SK-N-SH (cell line): ENCODE results near the gene FCSK. TPM values are rescaled to one million over a fixed set of nuclear protein-coding genes. Genes with fewer than 3 reads are reported as not detected.

ENCODE experiments used
- CTCF ChIA-PET: fragments of 300-600, 350-600 bp; formaldehyde crosslinking; extraction: SDS; loops from one replicate; lab custom pipeline; 2021; lab: Yijun Ruan, JAX
- POLR2A ChIA-PET: fragments of 350-600 bp; sonication (Branson Sonifier 250); formaldehyde crosslinking; extraction: SDS; loops from one replicate; lab custom pipeline; 2020; ENCODE audit warnings: antibody characterized with exemption, inconsistent platforms; lab: Yijun Ruan, JAX
- DNase-seq: peaks from one replicate; pipeline ENCODE4 v3.0.0; 2012
- H2AFZ ChIP-seq: fragments of 200-600 bp; sonication (generic); 2 replicates; pipeline ENCODE4 v1.8.1; 2016; ENCODE audit warnings: antibody characterized with exemption, mild to moderate bottlenecking, low read depth
- H3F3A ChIP-seq: fragments of 200-600 bp; sonication (generic); replicated peaks from 2 replicates; pipeline ENCODE3; 2016; ENCODE audit warnings: antibody characterized with exemption, mild to moderate bottlenecking; ENCODE audit not compliant: insufficient read depth
- H3K27ac ChIP-seq, 2 experiments: fragments of 200-500 bp in 1 of 2; fragments of 200-600 bp in 1 of 2; sonication (Bioruptor generic) in 1 of 2; sonication (generic), shearing (Covaris generic) in 1 of 2; 2 replicates each; pipeline versions ENCODE4 v1.5.1 to v1.6.1; 2014 to 2016; ENCODE audit warnings: low read depth in 2 of 2, inconsistent platforms in 1 of 2, low read length in 1 of 2, mild to moderate bottlenecking in 1 of 2, mixed read lengths in 1 of 2
- H3K27me3 ChIP-seq: fragments of 200-600 bp; sonication (generic), shearing (Covaris generic); 2 replicates; pipeline ENCODE4 v1.6.1; 2016; ENCODE audit warnings: mixed run types; ENCODE audit not compliant: insufficient read depth
- H3K36me3 ChIP-seq, 2 experiments: fragments of 200-500 bp in 1 of 2; fragments of 200-600 bp in 1 of 2; sonication (Bioruptor generic) in 1 of 2; sonication (generic) in 1 of 2; replicated peaks in 1 of 2; 2 replicates each; pipeline versions ENCODE3 to v1.5.1; 2014 to 2016; ENCODE audit warnings: low read length in 1 of 2, mild to moderate bottlenecking in 1 of 2; ENCODE audit not compliant: insufficient read depth in 2 of 2, control insufficient read depth in 1 of 2
- H3K4me1 ChIP-seq, 2 experiments: fragments of 200-500 bp in 1 of 2; fragments of 200-600 bp in 1 of 2; sonication (Bioruptor generic) in 1 of 2; sonication (generic), shearing (Covaris generic) in 1 of 2; 2 replicates each; pipeline versions ENCODE4 v1.5.1 to v1.6.1; 2014 to 2016; ENCODE audit warnings: low read depth in 1 of 2, low read length in 1 of 2, mixed run types in 1 of 2; ENCODE audit not compliant: insufficient read depth in 2 of 2, control insufficient read depth in 1 of 2
- H3K4me2 ChIP-seq: fragments of 200-600 bp; sonication (generic), shearing (Covaris generic); 2 replicates; pipeline ENCODE4 v1.6.1; 2017; ENCODE audit warnings: mixed run types
- H3K4me3 ChIP-seq, 2 experiments: fragments of 200-500 bp in 1 of 2; fragments of 200-600 bp in 1 of 2; sonication (Bioruptor generic) in 1 of 2; sonication (generic), shearing (Covaris generic) in 1 of 2; 2 replicates each; pipeline versions ENCODE4 v1.5.1 to v1.8.1; 2014 to 2016; ENCODE audit warnings: low read depth in 2 of 2, inconsistent platforms in 1 of 2, low read length in 1 of 2, mild to moderate bottlenecking in 1 of 2, mixed read lengths in 1 of 2, moderate library complexity in 1 of 2
- H3K79me2 ChIP-seq: fragments of 200-600 bp; sonication (generic); 2 replicates; pipeline ENCODE4 v1.8.1; 2017; ENCODE audit warnings: mild to moderate bottlenecking; ENCODE audit not compliant: insufficient read depth
- H3K9ac ChIP-seq: fragments of 200-600 bp; sonication (generic); 2 replicates; pipeline ENCODE4 v1.6.1; 2017; ENCODE audit warnings: mixed run types
- H3K9me2 ChIP-seq: fragments of 200-600 bp; sonication (generic); 2 replicates; pipeline ENCODE4 v1.6.1; 2017; ENCODE audit warnings: mixed run types
- H3K9me3 ChIP-seq: fragments of 200-600 bp; sonication (generic); 2 replicates; pipeline ENCODE4 v1.6.1; 2017; ENCODE audit warnings: mixed run types, mild to moderate bottlenecking, moderate library complexity
- H4K20me1 ChIP-seq: fragments of 200-600 bp; sonication (generic); 2 replicates; pipeline ENCODE4 v1.6.1; 2017; ENCODE audit warnings: mild to moderate bottlenecking, mixed run types; ENCODE audit not compliant: insufficient read depth
- CHD2 ChIP-seq: fragments of 150-350 bp; IDR thresholded peaks from 2 replicates; pipeline ENCODE4 v1.6.1; 2018; ENCODE audit warnings: low read length; ENCODE audit not compliant: partially characterized antibody
- EZH2phosphoT487 ChIP-seq: fragments of 200-600 bp; sonication (generic); IDR thresholded peaks from 2 replicates; pipeline ENCODE4 v1.6.1; 2017; ENCODE audit warnings: low read depth, mixed run types, mild to moderate bottlenecking, antibody characterized with exemption, moderate library complexity, borderline replicate concordance
- FOXJ3 ChIP-seq: sonication (generic); formaldehyde crosslinking; IDR thresholded peaks from 2 replicates; pipeline ENCODE4 v1.5.1; 2020; ENCODE audit warnings: mild to moderate bottlenecking, missing genetic modification reagents
- GATA2 ChIP-seq: sonication (generic); formaldehyde crosslinking; IDR thresholded peaks from 2 replicates; pipeline ENCODE4 v1.5.0; 2020; ENCODE audit warnings: mild to moderate bottlenecking, missing genetic modification reagents
- MAX ChIP-seq: IDR thresholded peaks from 2 replicates; pipeline ENCODE4 v1.4.0; 2012; ENCODE audit warnings: low read depth
- NFIC ChIP-seq: IDR thresholded peaks from 2 replicates; pipeline ENCODE4 v1.4.0; 2012; ENCODE audit warnings: borderline replicate concordance
- REST ChIP-seq: IDR thresholded peaks from 2 replicates; pipeline ENCODE4 v1.6.1; 2012; ENCODE audit warnings: mild to moderate bottlenecking, low read depth, low read length, moderate library complexity
- RXRA ChIP-seq: IDR thresholded peaks from 2 replicates; pipeline ENCODE4 v1.4.0; 2012; ENCODE audit warnings: low read depth, mild to moderate bottlenecking, borderline replicate concordance
- TAF1 ChIP-seq: IDR thresholded peaks from 2 replicates; pipeline ENCODE4 v1.6.1; 2012; ENCODE audit warnings: low read depth, mild to moderate bottlenecking, low read length, moderate library complexity, borderline replicate concordance
- ZBTB33 ChIP-seq: IDR thresholded peaks from 2 replicates; pipeline ENCODE4 v1.4.0; 2012; ENCODE audit warnings: low read depth, borderline replicate concordance
- WGBS: methylation state at CpG from one replicate; pipeline ENCODE4 v1.1.6; 2017; ENCODE audit warnings: low lambda C conversion rate; 5-methylcytosine and 5-hydroxymethylcytosine counted together
- polyA plus RNA-seq, 3 experiments: library from polyadenylated mRNA; depleted of rRNA; stranded (reverse); fragments of >200 nt; gene quantifications; 2 replicates each; pipeline ENCODE4 v1.2.3, GENCODE V29; 2012

Gene FCSK
- polyA plus RNA-seq, 1 of the 3 experiments (the other 2 are of a cell fraction), result 9.7 TPM

- TF ChIP-seq REST (no peak), NFIC (no peak)
Measured at GRCh38 chr16:70490261-70490660, 35.9 kb downstream of the FCSK start (continued).

GRCh38 chr16:70493802-70494201, 39.4 kb downstream of the FCSK start:
- H3K27me3 ChIP-seq, result no peaks in the 10 kb centered on the region
- H2AFZ ChIP-seq, result no peak overlapping the region
- ChIA-PET CTCF (interaction anchor here (1.0 kb wide), 1 partner anchor 10 kb away, joined by 3 read pairs; no protein-coding TSS in a partner anchor), POLR2A (no interaction called here)
- H3K9me3 ChIP-seq, result no peaks in the 10 kb centered on the region
- no peaks in the 10 kb centered on the region for H3K9me2 ChIP-seq
- H3K4me2 ChIP-seq, result no peak overlapping the region
- TF ChIP-seq GATA2 (CRISPR knock-in tag) (no peak), MAX (no peak), ZBTB33 (no peak), NFIC (no peak), EZH2phosphoT487 (no peak), RXRA (no peak), CHD2 (no peak), FOXJ3 (no peak), TAF1 (no peak)
- H3F3A ChIP-seq, result no peaks in the 10 kb centered on the region
- H3K79me2 ChIP-seq, result no peaks in the 10 kb centered on the region
- H3K4me3 ChIP-seq, result no peak overlapping the region
- H3K36me3 ChIP-seq, result peaks cover 16 to 52% of the 10 kb centered on the region in 2 experiments
- 89% methylated on average over 2 of the region's 3 CpGs for WGBS
- no peak overlapping the region for H3K9ac ChIP-seq
- no peak overlapping the region for H3K27ac ChIP-seq
- no peak for DNase-seq
- H3K4me1 ChIP-seq, result no peaks in the 10 kb centered on the region
- no peaks in the 10 kb centered on the region for H4K20me1 ChIP-seq
